Left ventricle myocardium superior (tissue), 1 donor: ENCODE results near the gene PHKG2. TPM values are rescaled to one million over a fixed set of nuclear protein-coding genes. Genes with fewer than 3 reads are reported as not detected.

Experiments
- ATAC-seq: fragments of 200-7000 bp; cut with Tn5 transposase; one replicate; pipeline ENCODE4 v1.9.1; 2020; ENCODE audit warnings: mild to moderate bottlenecking, moderate library complexity
- DNase-seq: peaks from one replicate; pipeline ENCODE4 v3.0.0-alpha.2; 2020
- intact Hi-C: fragments of 100-400 bp; cut with micrococcal nuclease; formaldehyde crosslinking; loops from one replicate; pipeline ENCODE4 v1.11.0; 2022
- total RNA-seq: library from RNA; stranded (reverse); fragmentation: NEBNext Ultra II Directional; extraction: Animal tissue kit (Norgen Biotek cat#: 25700); gene quantifications from one replicate; pipeline ENCODE4 v1.2.1, GENCODE V29; 2021
- donor health status: DM: no; HTN: yes; CAD: no; lungs with severe emphysema.

Gene PHKG2
- total RNA-seq, 1 donor from 2014 or later = 16.7 TPM

GRCh38 chr16:30724641-30725417, 23.4 kb upstream of the PHKG2 start:
- ATAC-seq = peak; percentile 72
- DNase-seq = peak; percentile 66
- intact Hi-C loops = no loop called here

DNA sequence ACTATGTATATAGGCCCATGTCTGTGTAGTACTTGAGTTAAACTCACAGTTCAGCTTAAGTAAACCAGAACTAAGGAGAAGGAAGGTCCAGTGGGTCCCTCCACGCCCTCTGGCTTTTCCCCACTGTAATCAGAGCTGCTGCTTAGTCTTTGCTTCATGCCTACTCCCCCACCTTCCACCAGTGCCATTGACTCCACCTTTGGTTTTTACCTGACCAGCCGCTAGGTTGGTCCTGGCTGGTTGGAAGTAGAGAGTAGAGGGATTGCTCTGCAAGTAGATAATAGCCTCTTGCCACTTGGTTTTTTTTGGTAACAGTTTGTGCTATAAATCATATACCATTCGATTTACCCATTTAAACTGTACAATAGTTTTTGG, 22.8 kb upstream of the PHKG2 start:
- intact Hi-C loops = no loop called here
- no peak for DNase-seq
- no peak for ATAC-seq

- intact Hi-C loops = no loop called here
- ATAC-seq = no peak
- no peak for DNase-seq
These were observed 19.9 kb upstream of the PHKG2 start for GRCh38 chr16:30728321-30728720.

DNA sequence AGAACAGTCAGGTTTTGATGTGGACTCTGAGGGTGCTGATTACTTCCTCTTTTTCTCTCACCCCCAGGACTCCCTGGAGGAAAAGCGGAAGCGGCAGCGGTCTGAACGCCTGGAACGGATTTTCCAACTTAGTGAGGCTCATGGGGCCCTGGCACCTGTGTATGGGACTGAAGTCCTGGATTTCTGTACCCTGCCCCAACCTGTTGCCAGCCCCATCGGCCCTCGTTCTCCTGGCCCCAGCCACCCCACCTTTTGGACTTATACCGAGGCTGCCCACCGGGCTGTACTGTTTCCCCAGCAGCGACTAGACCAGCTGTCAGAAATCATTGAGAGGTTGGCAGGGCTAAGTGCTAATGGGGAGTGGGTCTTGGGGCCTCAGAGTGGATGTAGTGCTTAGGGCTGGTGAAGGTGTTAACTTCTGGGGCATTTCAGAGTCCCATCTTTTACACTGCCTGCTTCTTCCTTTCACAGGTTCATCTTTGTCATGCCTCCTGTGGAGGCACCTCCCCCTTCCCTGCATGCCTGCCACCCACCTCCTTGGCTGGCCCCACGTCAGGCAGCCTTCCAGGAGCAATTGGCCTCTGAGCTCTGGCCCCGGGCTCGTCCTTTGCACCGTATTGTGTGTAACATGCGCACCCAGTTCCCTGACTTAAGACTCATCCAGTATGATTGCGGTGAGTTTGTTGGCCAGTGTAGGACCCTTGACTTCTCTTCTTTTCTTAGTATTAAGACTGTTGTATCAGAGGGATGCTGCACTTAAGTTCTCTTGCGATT, 19.1 kb upstream of the PHKG2 start:
- intact Hi-C loops = no loop called here
- ATAC-seq (peak; percentile 44), DNase-seq (peak; percentile 46)

GRCh38 chr16:30731411-30731810, 16.8 kb upstream of the PHKG2 start:
- ATAC-seq (no peak), DNase-seq (no peak)
- intact Hi-C loops = no loop called here

DNA sequence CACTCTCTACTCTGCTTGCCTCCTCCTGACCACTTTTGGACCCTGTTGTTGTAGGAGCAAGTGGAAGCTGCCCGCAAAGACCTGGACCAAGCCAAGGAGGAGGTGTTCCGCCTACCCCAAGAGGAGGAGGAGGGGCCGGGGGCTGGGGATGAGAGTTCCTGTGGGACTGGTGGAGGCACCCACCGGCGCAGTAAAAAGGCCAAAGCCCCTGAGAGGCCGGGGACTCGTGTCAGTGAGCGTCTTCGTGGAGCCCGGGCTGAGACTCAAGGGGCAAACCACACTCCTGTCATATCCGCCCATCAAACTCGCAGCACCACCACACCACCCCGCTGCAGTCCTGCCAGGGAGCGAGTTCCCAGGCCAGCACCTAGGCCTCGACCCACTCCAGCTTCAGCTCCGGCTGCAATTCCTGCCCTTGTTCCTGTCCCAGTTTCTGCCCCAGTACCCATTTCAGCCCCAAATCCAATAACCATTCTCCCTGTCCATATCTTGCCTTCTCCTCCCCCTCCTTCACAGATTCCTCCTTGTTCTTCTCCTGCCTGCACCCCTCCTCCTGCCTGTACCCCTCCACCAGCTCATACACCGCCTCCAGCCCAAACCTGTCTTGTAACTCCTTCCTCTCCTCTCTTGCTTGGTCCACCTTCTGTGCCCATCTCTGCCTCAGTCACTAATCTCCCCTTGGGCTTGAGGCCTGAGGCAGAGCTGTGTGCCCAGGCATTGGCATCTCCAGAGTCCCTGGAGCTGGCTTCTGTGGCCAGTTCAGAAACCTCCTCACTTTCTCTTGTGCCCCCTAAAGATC, 11.0 kb upstream of the PHKG2 start:
- DNase-seq (no peak), ATAC-seq (no peak)
- intact Hi-C loops = no loop called here

DNA sequence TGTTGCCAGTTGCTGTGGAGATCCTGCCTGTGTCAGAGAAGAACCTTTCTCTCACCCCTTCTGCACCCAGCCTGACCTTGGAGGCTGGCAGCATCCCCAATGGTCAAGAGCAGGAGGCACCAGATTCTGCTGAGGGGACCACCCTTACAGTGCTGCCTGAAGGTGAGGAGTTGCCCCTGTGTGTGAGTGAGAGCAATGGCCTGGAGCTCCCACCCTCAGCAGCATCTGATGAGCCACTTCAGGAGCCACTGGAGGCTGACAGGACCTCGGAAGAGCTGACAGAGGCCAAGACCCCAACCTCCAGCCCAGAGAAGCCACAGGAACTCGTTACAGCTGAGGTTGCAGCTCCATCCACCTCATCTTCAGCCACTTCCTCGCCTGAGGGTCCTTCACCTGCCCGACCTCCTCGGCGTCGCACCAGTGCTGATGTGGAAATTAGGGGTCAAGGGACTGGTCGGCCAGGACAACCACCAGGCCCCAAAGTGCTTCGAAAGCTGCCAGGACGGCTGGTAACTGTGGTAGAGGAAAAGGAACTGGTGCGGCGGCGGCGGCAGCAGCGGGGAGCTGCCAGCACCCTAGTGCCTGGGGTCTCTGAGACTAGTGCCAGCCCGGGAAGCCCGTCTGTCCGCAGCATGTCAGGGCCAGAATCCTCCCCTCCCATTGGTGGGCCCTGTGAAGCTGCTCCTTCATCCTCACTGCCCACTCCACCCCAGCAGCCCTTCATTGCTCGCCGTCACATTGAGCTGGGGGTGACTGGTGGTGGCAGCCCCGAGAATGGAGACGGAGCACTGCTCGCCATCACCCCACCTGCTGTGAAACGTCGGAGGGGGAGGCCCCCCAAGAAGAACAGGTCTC, 10.2 kb upstream of the PHKG2 start:
- ATAC-seq = no peak
- DNase-seq = no peak
- intact Hi-C loops = no loop called here

DNA sequence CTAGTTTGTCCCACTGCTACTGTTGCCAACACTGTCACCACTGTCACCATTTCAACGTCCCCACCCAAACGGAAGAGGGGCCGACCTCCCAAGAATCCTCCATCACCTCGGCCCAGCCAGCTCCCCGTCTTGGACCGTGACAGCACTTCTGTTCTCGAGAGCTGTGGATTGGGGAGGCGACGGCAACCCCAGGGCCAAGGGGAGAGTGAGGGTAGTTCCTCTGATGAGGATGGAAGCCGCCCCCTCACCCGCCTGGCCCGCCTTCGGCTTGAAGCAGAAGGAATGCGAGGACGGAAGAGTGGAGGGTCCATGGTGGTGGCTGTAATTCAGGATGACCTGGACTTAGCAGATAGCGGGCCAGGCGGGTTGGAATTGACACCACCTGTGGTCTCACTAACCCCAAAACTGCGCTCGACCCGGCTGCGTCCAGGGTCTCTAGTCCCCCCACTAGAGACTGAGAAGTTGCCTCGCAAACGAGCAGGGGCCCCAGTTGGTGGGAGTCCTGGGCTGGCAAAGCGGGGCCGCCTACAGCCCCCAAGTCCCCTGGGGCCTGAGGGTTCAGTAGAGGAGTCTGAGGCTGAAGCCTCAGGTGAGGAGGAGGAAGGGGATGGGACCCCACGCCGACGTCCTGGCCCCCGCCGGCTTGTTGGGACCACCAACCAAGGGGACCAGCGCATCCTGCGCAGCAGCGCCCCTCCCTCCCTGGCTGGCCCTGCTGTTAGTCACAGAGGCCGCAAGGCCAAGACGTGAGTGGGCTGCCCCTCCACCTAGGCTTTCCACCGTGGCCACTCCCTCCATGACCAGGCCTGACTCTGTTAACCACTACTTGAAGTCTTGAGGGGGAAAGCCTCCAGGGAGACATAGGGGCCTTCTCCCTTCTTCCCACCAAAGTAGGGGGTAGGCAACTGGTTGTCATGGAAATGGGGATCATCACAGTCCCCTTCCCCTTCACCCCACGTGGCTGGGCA, 9.0 kb upstream of the PHKG2 start:
- ATAC-seq = no peak
- DNase-seq = no peak
- intact Hi-C loops = no loop called here

- DNase-seq (peak; percentile 89), ATAC-seq (peak; percentile 80)
- intact Hi-C loops = no loop called here
These were observed 7.6 kb upstream of the PHKG2 start for GRCh38 chr16:30740364-30741251.

DNA sequence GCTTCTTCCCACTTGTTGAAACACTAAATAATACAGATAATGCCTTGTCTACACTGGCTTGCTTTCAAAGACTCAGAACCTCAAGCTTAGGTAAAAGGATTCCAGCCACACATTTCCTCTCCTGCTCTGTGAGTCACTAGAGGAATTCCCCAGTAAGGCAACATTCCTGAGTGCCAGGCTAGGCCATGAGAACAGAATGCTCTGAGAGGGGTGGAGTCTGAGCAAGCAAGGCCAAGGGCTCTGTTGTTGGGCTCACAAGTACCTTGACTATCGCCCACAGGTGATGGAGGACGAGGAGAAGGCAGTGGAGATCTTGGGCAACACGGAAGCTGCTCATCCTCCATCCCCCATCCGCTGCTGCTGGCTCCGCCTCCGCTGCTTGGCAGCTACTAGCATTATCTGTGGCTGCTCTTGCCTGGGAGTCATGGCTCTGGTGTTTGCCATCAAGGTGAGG, 6.7 kb upstream of the PHKG2 start:
- intact Hi-C loops = no loop called here
- DNase-seq (no peak), ATAC-seq (peak; percentile 3)

DNA sequence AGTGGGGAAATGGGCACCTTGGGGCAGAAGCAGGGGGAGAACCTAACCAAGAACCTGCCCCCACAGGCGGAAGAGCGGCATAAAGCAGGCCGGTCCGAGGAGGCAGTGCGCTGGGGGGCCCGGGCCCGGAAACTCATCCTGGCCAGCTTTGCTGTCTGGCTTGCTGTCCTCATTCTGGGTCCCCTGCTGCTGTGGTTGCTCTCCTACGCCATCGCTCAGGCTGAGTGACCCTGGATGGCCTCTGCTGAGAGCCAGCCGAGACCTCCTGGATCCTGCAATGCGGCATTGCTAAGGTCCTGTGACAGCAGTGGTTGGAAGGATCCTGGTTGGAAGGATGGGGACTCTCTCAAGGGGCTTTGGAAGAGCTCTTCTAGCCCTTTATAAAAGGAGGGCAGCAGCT, 4.5 kb upstream of the PHKG2 start:
- DNase-seq = peak; percentile 72
- intact Hi-C loops = no loop called here
- peak; percentile 38 for ATAC-seq

- ATAC-seq = peak; percentile 32
- intact Hi-C loops = no loop called here
These were observed 4.0 kb upstream of the PHKG2 start for GRCh38 chr16:30744183-30744582.

GRCh38 chr16:30745082-30745481, 3.1 kb upstream of the PHKG2 start:
- intact Hi-C loops = no loop called here
- no peak for ATAC-seq
- DNase-seq = no peak

More at GRCh38 chr16:30744183-30744582, 4.0 kb upstream of the PHKG2 start:
- no peak for DNase-seq

DNA sequence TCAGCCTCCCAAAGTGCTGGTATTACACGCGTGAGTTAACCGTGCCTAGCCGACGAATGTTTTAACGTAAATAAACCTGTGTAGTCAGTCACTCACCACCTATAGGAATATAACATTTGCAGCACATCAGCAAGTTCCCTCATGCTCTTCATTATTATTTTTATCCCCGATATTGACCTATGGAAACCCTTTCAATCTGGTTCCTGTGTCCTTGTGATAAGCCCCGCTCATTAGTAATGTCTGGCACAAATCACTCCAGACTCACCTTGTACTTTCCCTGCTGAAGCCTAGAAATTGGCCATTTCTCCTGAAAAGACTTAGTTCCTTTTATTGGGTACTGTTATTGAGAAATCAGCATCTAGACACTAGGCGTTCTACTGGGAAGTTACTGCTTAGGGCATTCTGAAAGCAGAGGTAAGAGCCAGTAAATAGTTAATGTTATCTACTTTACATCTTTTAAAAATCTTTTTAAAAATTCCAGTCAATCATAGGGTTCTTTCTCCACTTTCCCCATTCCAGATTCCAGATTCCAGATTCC, 1.5 kb upstream of the PHKG2 start:
- ATAC-seq = no peak
- DNase-seq = no peak
- intact Hi-C loops = no loop called here

- DNase-seq (no peak), ATAC-seq (no peak)
- intact Hi-C loops = no loop called here
These were observed 894 bp upstream of the PHKG2 start for GRCh38 chr16:30747331-30747730.

DNA sequence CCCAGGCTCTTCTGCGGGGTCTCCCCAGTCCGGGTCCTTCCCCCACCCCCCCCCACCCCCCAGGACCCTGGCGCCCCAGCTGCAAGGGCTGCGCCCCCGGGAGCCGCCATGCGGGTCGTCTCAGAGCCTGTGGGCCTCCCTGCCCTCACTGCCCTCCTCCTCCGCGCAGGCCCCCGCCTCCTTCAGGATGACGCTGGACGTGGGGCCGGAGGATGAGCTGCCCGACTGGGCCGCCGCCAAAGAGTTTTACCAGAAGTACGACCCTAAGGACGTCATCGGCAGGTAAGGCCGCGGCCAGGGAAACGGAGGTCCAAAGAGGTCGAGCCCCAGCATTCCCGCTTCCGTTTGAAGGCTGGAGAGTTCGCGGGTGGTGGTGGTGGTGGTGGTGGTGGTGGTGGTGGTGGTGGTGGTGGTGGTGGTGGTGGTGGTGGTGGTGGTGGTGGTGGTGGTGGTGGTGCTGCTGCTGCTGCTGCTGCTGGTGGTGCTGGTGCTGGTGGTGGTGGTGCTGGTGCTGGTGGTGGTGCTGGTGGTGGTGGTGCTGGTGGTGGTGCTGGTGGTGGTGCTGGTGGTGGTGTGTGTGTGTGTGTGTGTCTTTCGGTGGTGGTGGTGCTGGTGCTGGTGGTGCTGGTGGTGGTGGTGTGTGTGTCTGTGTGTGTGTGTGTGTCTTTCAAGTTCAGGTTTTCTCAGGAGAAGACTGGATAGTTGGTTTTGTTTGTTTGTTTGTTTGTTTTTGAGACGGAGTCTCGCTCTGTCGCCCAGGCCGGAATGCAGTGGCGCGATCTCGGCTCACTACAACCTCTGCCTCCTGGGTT, 615 bp downstream of the PHKG2 start:
- intact Hi-C loops = no loop called here
- ATAC-seq = peak; percentile 33
- peak; percentile 56 for DNase-seq
